GM19239 (cell line): Measurements from ENCODE around the gene EPHB6.
A peak's percentile ranks its signal among the peaks of the same experiment; 100 is the strongest.

Source experiments
- DNase-seq: peaks from one replicate; pipeline ENCODE4 v3.0.0; 2011; ENCODE audit warnings: low spot score; ENCODE audit not compliant: insufficient read length
- FAIRE-seq: peaks from 2 replicates; lab custom pipeline; 2011; peaks lifted over from hg19 to GRCh38; lab: Jason Lieb, UNC

The EPHB6 gene

DNA sequence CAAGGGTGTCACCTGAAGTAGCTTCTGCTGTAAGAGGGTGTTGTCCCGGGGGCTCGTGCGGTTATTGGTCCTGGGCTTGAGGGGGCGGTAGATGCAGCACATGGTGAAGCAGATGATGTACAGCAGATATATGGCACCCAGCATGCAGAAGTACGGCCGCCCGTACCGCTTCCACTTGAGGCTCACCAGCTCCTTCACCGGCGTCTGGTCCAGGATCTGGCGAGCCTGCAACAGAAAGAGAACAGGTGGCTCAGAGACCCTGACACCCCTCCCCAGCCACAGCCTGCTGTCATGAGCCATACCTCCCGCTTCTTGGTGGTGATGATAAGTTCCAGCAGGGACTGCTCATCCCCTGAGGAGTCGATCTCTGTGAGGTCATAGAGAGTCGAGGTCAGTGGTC lies 20.6 kb downstream of the EPHB6 start:
- DNase-seq (no peak), FAIRE-seq (no peak)

- DNase-seq (no peak), FAIRE-seq (no peak)
Observed at GRCh38 chr7:142876236-142876960, 21.5 kb downstream of the EPHB6 start.

- no peak for FAIRE-seq
- no peak for DNase-seq
Observed at GRCh38 chr7:142876991-142877910, 22.4 kb downstream of the EPHB6 start.

DNA sequence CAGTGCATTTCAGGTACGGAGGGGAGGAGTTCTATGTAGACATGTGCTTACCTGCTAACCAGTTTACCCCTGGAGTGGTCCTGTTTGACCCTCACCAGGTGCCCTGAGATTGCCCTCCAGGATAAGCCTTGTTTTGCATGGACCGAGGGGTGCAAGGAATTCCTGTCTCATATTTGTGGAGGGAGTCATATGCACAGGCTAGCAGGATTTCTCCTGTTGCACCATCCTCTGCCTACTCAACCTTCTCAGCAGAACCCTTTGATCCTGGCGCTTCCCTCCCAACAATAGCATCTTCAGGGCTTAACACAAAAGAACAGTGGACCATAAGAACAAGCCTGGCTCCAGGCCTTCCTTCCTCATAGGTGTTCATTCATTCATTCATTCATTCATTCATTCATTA lies 23.4 kb downstream of the EPHB6 start:
- FAIRE-seq = no peak
- DNase-seq = no peak

- DNase-seq = no peak
- FAIRE-seq = no peak
Observed at GRCh38 chr7:142879060-142879459, 24.2 kb downstream of the EPHB6 start.

- FAIRE-seq (peak; percentile 84), DNase-seq (peak; percentile 53)
Observed at GRCh38 chr7:142880876-142881505, 26.1 kb downstream of the EPHB6 start.

GRCh38 chr7:142881586-142882337 lies 26.9 kb downstream of the EPHB6 start:
- DNase-seq (no peak), FAIRE-seq (no peak)

GRCh38 chr7:142882338-142882678 lies 27.4 kb downstream of the EPHB6 start:
- DNase-seq = no peak
- no peak for FAIRE-seq

- FAIRE-seq = no peak
Observed at GRCh38 chr7:142883145-142883544, 28.3 kb downstream of the EPHB6 start.

GRCh38 chr7:142883571-142884285 lies 28.9 kb downstream of the EPHB6 start:
- DNase-seq (no peak), FAIRE-seq (no peak)

More at GRCh38 chr7:142883145-142883544, 28.3 kb downstream of the EPHB6 start:
- no peak for DNase-seq

GRCh38 chr7:142884286-142884640 lies 29.4 kb downstream of the EPHB6 start:
- FAIRE-seq (no peak), DNase-seq (no peak)

DNA sequence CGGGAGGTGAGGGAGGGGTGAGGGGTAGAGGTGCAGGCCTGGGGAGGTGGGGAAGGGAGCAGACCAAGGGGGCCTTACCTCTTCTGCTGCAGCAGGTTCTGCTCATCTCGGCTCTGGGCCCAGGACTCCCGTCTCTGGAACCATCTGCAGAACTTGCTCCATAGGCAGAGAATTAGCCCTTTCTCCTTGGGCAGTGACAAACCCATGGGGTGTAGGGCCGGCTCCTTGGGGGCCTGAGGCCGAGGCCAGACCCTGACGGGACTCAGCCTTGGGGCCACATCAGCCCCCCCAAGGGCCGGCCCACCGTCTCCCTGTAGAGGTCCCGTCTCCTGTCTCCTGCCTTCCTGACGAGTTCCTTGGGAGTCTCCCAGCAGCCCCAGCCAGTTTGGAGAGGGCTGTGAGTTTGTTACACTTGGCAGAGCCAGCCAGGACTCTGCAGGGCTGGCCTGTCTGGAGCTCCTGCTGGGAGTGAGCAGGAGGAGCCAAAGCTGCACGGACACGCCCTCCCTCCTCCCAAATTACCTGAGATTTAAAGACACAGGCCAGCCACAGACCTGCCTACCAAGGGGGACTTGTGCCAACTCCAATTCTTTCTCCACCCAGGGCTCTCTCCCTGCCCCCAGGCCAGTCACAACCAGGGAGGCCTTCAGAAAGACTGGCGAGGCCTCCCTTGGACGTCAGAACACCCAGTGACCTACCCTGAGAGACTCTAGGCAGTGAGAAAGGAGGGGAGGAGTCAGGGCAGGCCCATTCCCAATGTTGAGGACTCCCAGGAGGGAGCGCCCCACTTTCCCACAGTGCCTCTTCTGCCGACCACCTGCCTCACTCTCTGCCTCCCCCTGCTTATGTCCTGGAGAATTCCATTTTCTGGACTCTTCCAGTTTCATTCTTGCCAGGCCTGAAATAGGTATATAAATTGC lies 30.7 kb downstream of the EPHB6 start, which contains the start of gene TRPV6:
Gene TRPV6 (minus strand): TSS at position 435 of the 920 bp plus-strand sequence.
- DNase-seq (no peak), FAIRE-seq (no peak)

DNA sequence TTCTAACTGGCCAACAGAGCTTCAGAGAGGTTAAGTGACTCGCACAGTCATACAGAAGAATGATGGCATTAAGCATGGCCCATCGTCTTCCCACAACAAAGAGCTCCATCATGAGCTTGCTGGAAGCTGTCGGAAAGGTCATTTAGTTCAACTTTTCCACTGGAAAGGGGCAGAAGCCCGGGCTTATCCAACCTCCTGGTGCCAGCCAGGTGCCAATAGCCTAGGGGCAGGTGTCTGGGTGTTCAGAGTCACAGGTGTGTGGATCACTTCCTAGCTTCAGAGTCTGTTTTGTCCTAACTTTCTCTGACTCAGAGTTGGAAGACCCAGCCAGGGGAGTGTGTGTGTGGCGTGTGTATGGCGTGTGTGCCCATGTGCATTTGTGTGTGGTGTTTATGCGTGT lies 32.0 kb downstream of the EPHB6 start:
- DNase-seq (no peak), FAIRE-seq (no peak)

- DNase-seq (no peak), FAIRE-seq (no peak)
Observed at GRCh38 chr7:142887282-142888015, 32.6 kb downstream of the EPHB6 start.

DNA sequence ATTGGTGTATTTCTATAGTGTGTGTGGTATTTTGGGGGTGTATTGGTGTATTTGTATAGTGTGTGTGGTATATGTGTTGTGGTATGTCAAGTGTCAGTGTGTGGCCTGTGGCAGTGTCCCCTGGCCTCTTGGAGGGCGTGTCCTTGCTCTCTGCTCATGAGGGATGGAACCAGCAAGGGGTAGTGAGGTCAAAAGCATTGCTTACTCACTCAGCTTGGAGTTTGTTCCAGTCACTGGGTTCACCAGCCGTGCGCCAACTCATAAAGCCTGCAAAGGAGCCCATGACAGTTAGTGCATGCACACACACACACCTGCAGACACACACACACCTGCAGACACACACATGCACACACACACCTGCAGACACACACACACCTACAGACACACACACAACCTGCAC lies 34.9 kb downstream of the EPHB6 start:
- DNase-seq (no peak), FAIRE-seq (no peak)

GRCh38 chr7:142890874-142891485 lies 36.1 kb downstream of the EPHB6 start:
- DNase-seq = no peak
- no peak for FAIRE-seq

DNA sequence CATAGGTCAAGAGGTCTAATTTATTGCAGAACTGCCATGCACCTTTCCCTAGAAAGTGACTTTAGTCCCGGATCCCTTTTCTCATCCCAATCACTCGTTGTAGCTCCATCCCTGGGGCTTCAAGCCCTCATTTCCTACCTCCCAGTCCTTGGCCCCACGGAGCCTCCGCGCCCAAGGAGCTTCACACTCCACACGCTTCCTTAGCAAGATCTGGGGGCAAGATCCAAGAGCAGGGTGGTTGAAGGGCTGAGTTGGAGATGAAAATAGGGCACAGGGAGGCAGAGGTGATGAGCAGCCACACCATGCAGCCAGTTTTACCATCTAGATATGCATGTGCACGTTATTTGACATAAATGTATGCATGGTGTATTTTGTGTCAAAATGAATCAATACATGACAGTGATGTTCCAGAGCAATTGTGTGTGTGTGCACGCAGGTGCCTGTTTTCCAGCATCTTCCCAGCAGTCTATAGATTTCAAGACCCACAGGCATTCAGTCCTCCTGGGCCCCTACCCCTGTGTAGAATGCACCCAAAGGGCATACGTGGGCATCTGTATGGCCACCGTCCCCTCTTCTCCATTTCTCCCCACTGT lies 36.7 kb downstream of the EPHB6 start:
- DNase-seq (no peak), FAIRE-seq (no peak)
